NCI-H1048 (cell line): ENCODE results near the gene SNAP47.
A peak's percentile ranks its signal among the peaks of the same experiment; 100 is the strongest.

Source experiments
- DNase-seq: peaks from one replicate; lab custom pipeline; 2025; lab: John Stamatoyannopoulos, UW

Gene SNAP47

DNA sequence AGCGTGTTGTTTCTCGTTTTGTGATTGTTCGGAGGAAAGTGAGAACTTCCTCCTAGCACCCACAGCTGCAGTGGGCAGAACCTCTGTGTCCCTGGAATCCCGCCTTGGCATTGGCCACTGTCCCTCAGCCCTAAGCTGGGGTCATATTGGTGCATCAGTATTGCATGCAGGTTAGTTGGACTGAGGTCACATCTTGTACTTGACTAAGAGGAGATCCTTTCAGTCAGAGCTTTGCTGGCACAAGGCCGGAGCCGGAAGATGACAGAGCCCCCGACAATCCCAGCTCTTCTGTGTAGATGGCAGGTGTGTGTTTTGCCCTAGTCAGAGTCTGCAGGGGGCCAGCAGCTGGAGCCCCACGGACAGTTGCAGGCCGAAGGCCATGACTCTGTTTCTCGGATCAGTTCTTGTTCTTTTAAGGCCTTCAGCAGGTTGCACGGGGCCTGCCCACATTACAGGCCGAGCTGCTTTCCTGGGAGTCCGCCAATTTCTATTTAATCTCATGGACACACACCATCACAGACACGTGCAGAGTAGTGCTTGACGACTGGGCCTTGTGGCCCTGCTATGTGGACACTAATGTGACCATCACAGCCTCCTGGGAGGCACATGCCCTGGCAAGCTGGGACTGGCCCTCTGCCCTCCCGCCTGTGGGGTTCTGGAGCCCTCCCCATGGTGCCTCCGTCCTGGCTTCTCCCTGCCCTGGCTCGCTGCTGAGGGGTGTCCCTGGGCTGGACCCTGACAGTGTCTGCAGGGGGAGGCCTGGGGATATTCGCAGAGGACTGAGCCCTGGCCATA, 14.9 kb downstream of the SNAP47 start:
- no peak for DNase-seq

DNA sequence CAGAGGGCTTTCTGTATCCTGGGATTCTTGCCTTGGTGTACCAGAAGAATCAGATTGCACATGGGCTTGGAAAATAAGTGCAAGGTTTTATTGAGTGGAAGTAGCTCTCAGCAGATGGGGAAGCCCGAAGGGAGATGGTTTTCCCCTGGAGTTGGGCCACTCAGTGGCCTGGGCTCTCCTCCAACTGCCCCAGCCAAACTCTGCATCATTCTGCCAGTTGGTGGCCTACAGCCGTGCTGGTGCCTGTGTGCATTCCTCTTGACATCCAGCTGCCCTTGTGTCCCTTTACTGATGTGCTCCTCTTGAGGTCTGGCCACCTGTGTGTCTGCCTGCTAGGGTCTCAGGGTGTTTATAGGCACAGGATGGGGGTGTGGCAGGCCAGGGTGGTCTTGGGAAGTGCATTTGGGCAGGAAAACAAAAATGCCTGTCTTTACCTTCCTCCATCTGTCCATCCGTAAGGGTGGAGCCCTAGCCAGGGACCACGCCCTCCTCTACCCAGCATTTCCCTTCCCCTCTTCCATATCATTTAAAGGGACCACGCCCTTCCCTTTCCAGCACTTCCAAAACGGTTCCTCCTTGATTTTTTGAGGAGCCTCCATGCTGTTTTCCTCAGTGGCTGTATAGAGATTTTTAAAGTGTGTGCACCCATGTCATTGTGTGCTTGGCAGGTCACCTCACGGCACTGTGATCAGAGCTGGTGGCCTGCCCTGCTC, 18.9 kb downstream of the SNAP47 start:
- DNase-seq, result no peak

DNA sequence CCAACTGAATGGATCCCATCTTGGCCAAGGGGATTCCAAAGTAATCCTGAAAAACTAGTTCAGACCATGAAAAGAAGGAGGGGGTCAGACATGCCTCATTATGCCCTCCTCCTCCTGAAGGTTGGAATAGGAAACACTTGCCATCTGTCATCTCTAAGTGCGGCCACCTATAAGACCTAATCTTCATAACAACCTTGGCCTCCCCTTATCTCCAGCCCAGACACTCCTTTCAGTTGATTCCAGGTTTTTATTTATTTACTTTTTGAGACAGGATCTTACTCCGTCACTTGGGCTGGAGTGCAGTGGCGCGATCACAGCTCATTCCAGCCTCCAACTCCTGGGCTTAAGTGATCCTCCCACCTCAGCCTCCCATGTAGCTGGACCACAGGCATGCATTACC, 19.7 kb downstream of the SNAP47 start:
- DNase-seq, result no peak

DNA sequence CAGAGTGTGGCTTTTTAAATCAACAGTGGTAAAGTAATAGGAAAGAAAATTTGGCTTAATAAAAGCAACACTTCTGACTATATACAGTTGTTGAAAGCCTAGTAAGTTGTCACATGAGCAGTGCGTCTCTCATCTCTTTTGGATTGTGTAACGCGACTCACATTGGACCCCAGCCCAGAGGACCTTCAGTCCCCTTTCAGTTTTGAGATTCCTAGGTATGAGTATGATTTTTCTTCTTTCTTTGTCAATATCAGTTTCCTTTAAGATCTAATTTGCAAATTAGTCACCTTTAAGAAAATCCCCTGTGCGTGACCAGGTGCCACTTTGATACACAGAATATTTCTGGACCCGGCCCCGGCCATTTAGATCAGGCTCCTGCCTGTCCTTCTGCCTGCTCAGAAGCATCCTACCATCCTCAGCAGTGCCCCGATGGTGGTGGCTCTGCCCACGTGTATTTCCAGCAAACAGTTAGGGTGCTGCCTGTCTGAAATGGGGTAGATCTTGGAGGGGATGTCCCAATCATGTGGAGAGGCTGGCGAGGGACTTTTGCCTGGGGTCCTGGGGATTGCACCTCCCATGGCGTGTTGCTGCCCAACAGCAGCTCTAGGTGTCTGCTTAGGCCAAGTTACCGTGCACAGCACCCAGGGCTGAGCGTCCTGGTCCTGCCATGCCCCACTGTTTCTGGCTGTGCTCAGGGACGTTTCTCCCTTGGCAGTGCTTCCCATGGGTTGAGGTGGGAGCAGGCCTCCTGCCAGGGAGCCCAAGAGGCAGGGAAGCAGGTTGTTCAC, 21.1 kb downstream of the SNAP47 start:
- no peak for DNase-seq

DNA sequence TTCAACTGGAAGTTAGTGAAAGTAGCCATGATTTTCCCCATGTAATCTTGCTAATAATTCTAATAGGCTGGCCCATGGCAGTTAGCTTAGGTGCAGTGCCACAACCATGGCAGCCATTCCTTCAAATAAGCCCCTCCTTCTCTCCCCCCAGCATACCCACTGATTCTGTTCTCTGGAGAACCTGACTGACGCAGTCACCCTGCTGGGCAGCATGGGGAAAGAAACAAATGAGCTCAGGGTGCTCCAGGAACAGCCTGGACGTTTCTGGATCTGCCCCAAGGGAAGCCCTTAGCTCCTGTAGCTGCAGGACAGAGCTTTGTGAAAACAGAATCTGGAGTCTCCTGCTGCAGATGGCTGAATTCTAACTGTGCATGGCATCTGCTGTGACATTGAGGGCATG, 22.5 kb downstream of the SNAP47 start:
- no peak for DNase-seq

DNA sequence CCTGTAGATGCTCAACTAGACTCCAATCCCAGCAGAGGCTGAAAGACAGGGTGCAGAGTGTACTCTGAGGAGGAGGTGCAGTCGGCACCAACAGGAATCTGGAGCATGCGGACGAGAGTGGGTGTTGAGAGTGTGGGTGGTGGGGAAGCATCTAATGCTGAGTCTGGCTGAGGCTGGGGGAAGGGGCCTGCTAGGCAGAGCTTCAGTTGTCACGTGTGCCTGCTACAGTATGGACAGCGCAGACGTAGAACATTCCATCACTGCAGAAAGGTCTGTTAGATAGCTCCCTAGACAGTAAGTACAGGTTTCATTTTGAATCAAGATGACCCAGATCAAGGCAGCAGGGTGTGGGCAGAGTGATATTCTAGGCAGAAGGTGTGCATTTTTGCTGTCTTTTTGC, 23.1 kb downstream of the SNAP47 start:
- no peak for DNase-seq

DNA sequence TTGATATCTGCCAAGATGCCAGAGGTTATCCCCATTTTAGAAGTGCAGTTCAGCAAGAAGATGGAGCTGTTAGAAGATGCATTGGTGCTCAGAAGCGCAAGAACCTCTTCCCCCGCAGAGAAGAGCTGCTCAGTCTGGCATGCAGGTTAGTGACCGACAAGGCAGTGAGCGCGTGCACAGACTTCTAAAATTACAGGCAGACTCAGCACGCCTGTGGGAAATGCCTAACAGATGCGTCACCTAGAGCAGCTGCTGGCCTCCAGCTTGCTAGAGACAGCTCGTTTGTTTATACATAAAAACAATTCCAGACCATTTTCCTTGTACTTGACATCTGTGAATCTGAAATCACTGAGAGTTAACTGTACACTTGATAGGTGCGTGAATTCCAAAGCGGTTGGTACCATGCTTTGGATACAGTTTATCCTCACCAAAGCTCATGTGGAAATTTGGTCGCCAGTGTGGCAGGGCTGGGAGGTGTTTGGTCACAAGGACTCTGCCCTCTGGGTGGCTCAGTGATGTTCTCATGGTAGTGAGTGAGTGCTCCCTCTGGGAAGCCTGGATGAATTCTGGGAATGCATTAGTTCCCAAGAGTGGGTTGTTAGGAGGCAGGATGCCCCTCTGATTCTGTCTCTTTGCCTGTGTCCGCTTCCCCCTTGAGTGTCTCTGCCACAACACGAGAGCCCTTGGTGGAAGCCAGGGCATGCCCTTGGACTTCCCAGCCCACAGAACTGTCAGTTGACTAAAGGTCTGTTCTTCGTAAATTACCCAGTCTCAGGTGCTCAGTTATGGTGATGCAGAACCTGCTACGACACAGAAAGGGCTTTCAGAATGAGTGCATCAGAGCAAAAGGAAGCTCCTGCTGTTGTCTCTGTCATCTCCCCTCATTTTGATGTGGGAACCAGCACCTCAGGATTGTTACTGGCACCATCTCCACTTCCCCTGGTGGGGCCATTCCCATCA, 24.4 kb downstream of the SNAP47 start:
- no peak for DNase-seq

DNA sequence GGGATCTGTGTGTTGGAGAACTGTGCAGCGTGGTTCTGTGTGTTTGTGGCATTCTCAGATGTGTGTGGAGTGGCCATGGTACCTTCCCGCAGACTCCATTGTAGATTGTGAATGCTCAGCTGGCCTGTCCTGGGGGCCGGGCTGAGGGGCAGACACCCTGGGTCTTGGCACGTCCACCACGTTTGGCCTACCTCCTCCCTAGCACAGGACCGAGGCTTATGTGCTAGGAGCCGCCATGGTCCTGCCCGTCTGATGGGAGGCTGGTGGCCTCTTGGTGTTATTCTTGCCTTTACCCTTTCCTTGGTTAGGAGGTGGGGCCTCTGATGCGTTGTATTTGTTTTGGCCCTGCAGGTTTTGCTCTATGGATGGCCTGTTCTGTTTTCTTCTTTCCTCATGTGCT, 25.1 kb downstream of the SNAP47 start:
- DNase-seq, result no peak

DNA sequence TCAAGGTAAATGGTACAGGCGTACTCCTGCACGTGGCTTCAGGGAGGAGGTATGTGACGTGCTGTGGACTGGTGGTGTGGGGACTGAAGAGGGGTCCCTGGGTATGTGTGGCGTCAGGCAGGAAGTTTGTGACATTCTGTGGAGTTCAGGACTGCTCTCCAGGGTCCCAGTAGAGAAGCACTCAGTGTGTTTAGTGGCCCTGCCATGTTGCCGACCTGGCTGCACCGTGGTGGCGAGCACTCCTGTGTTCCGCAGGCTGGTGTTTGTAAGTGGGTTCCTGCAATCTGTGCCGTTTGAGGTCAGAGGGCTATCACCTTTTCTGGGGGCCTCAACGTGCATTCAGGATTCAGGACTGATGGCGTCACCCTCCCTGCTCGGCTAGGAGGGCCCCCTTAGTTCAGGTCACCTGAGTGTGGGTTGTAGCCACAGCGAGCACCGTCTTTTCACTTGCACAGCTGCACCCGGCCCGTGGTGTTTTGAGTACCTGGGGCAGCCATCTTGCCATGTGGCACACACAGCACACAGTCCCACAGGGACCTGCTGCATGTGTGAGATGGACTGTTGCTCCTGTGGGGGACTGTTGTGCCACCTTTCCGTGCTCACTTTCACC, 26.5 kb downstream of the SNAP47 start:
- no peak for DNase-seq

DNA sequence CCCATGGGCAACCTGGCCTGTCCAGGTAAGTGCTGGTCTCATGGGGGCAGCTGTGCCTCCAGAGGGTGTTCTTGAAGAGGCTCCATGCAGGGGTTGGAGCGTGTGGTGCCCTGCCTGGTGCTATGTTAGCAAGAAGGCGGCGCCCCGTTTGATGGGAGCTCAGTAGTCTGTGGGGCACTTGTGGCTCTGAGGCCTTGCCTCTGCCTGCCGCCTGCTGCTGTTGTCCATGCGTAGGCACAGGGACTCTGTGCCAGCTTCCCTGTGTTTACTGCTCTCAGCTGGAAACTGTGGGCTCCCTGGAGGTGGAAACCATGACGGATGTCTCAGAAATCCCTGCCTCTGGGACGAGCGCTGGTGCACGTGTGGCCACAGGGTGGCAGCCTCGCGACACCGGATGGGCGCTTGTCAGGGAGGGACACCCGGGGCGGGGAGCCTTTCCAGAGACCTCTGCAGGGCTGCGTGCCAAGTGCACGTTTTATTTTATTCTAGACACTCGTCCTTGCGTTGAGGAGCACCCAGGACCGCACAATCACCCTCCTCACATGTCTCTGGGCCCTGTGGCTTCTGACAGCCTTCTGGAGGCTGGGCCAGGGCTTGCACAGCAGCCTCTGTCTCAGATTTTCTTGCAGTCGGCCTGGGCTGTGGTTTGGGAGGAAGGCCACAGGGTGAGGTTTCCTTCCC, 27.1 kb downstream of the SNAP47 start:
- DNase-seq, result peak; percentile 79

DNA sequence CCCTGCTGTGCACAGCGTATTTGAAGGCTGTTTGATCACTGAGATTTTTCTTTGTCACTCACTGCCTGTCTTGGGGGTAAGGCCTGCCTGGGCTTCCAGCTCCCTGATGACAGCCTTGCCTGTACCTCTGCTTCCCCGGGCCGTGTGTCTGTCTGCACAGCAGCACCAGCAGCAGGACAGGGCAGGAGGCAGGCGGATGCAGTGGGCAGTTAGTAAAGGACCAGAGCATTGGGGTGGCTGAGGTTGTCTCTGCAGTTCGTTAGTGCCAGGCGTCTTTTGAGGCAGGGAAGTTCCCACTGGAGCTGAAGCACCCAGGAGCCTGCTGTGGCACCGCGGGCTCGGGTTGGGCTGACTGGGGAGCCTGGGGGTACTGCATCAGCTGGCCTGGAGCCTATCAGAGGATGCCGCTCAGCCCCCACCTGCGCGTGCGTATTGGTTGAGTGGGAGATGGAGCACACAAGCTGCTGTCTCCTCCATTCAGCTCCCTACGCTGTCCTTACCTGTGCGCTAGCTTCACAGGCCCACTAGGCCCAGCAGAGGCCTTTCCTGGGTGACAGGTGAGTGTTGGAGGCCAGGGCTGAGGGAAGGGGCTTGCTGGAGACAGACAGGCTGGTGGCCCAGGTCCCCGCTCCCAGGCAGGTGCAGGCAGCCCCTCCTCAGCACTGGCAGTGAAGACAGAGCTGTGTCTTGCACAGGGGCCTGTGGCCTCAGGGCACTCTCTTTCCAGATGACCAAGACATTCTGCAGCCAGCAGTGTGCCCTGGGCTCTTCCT, 28.2 kb downstream of the SNAP47 start:
- no peak for DNase-seq

DNA sequence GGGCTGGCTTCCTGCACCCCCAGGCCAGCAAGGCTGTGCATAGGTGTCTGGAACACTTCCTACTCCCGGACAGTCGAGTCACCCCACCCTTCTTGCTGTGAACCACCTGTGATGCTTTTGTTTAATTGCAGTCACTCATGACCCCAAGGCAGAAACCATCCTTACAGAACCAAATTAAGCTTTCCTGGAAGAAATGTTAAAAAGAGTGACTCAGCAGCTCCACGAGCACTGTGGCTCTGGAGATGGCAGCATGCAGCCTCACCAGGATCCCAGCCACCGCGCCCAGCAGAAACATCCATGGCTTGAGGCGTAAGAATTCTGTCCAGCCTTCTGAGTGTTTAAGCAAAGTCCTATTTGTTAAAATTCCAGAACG, 28.8 kb downstream of the SNAP47 start:
- no peak for DNase-seq

DNA sequence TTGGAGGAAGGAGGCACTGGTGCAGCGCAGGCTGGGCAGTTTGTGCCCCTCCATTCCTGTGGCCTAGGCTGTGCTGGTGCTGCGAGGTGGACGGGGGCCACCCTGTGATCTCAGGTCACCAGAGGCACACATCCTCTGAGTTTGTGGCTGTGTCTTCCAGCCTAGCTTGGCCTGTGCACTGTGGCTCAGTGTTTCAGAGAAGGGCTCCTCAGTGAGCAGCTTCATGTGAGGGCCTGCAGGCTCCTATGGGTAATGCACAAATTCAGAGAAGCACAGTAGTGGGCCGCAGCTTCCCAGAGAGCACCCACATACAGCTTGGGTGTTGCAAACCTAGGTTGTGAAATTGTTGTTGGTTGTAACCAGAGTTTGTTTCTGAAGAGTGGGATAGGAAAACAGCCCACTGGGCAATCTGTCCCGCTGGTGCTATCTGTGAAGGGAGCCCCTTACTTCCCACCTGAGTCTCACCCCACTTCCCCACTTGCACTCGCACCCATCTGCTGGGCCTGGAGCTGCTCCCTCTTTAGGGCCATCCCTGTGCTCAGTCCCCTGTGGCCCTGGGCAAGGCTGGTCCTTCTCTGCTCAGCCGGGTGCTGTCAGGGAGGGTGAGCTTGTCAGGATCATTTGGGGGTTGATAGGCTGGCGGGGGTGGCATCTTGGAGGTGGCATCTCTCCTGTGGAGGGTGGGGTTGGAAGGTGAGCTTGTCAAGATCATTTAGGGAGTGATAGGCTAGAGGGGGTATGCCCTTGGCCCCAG, 30.2 kb downstream of the SNAP47 start:
- DNase-seq, result no peak

DNA sequence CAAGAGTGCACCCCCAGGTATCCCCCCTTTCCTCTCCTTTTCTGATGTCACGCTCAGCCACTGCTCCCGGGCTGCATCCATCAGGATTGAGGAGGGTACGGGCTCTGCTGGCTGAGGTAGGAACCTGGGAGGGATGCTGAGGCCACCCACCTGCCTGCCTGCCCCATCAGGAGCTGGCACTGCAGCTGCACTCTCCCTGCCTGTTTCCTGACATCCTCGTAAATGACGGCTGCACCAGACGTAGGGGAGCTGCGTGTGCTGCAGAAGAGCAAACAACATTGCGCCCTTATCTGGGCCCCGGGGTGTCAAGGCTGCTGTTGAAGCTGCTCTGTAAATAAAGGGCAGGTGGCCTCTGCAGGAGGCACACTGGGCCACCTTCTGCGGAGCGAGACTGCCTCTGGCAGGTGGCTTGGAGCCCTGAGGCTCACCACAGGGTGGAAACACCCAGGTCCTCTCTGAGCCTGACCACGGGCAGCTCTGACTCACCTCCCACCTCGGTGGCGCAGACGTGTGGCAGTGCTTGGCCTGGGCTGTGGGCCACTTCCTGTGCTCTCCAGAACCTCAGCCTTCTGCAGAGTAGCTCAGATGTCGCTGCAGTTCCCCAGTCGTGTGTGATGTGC, 30.9 kb downstream of the SNAP47 start:
- DNase-seq, result no peak

DNA sequence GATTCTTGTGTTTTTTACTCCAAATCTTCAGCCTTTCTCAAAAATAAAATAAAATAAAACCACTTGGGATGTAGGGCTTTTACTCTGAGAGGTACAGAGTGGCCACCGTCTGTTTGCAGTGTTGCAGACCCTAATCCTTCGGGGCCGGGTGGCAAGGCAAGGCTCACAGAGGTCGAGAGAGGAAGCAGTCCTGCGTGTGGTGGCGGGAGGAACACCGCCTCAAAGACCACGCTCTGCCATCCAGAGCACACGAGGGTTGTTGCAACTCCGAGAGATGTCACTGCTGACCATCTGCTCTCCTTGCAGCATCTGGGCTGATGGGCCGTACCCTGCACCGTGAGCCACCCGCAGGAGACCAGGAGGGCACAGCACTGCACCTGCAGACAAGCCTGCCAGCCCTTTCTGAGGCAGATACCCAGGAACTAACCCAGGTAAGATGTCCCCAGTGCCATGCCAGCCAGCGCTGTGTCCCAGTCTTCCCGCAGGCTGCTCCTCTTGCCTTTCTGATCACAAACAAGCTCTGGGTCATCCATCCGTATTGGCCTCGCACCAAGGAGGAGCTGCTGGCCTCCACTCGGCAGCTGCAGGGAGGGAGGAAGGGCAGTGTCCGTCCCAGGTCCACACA, 31.5 kb downstream of the SNAP47 start:
- no peak for DNase-seq

DNA sequence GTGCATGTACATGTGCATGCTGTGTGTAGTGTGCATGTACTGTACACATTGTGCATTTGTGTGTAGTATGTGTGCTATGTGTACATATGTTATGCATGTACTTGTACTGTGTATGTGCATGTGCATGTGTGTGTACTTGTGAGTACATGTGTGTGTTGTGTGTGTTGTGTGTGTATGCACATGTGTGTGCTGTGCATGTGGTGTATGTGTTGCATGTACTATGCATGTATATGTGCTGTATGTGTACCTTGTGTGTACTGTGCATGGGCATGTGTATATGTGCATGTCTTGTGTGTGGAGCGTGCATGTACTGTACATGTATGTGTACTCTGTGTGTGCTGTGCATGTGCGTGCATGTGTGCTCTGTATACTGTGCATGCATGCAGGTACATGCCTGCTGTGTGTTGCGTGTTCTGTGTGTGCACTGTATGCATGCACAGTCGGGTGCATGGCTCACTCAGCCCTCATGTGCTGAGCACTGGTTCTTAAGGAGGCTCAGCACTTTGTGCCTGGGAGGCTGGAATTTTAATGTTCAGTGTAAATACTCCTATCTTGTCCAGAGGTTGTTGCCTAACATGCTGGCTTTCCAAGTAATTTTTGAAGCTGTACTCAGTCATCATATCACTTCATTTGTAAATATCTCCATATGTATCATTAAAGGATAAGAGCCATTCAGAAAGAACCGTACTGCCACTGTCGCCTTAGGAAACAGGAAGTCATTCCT, 32.3 kb downstream of the SNAP47 start:
- no peak for DNase-seq

DNA sequence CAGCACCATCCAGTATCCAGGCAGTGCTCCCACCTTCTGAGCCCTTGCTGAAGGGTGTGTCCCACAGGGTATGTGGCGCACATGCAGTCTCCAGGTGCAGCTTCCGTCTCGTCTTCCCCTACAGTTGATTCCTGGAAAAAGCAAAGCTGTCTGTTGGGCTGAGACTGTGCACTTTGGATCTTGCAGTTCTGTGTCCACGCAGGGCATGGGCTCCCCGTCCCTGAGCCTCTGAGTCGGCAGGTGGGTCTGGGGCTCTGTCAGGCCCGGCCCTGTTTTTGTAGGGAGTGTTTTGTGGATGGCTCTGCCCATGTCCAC, 32.8 kb downstream of the SNAP47 start:
- no peak for DNase-seq

DNA sequence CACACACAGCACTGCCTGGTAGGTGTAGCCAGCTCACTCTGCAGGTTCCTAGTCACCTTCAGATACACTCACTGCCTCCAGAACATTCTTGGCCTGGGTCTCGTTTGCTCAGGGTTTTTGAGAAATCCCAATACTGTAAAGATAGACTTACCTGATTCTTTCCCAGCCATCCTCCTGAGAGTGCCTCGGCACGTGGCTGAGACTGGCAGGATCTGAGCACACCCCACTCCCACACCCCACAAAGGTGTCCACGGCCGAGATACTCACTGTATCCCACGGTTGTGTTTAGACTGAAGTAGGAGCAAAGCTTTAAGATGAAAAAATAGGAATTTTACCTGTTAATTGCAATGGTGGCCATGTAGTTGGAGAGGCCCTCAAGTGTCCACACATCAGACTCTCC, 33.4 kb downstream of the SNAP47 start:
- no peak for DNase-seq
